ENCODE data around the gene DEGS2. TPM values are rescaled to one million over a fixed set of nuclear protein-coding genes. Genes with fewer than 3 reads are reported as not detected.

DEGS2 gene
- total RNA-seq, 4 donors from 2014 or later = 0.88 to 26.6 (median 1.5) TPM

- no peak for DNase-seq
- no peak overlapping the region for H3K4me3 ChIP-seq
- peak overlapping the region in 1 of 2 donors; percentile 23 for H3K27ac ChIP-seq
- peaks cover 0 to 9% of the 10 kb centered on the region in 2 donors for H3K4me1 ChIP-seq
- H3K9me3 ChIP-seq = no peaks in the 10 kb centered on the region
- no peaks in the 10 kb centered on the region for H3K36me3 ChIP-seq
- peaks cover 0 to 14% of the 10 kb centered on the region in 2 donors for H3K27me3 ChIP-seq
- intact Hi-C loops (cut with DNase I; ENCODE audit: low total_unique reads) = no loop called here
- TF ChIP-seq CTCF (IDR thresholded peaks at IDR 0.05) (no peak), POLR2A (IDR thresholded peaks at IDR 0.05) (no peak)
Measured at GRCh38 chr14:100155756-100156616, 3.5 kb downstream of the DEGS2 start.

GRCh38 chr14:100155049-100155621 is 4.3 kb downstream of the DEGS2 start:
- no peak for DNase-seq
- H3K27ac ChIP-seq = peak overlapping the region in 1 of 2 donors; percentile 23
- no peaks in the 10 kb centered on the region for H3K36me3 ChIP-seq
- H3K4me1 ChIP-seq = peaks cover 0 to 9% of the 10 kb centered on the region in 2 donors
- no peaks in the 10 kb centered on the region for H3K9me3 ChIP-seq
- no peak for TF ChIP-seq POLR2A (IDR thresholded peaks at IDR 0.05)
- TF ChIP-seq CTCF (IDR thresholded peaks at IDR 0.05) = peak in 2 of 4 experiments; percentile 10 to 24
- intact Hi-C loops (cut with DNase I; ENCODE audit: low total_unique reads) = no loop called here
- H3K4me3 ChIP-seq = no peak overlapping the region
- peaks cover 0 to 9% of the 10 kb centered on the region in 2 donors for H3K27me3 ChIP-seq

- Histone ChIP-seq H3K4me3 (no peak overlapping the region), H3K9me3 (no peaks in the 10 kb centered on the region), H3K27me3 (no peaks in the 10 kb centered on the region), H3K4me1 (no peaks in the 10 kb centered on the region), H3K27ac (no peak overlapping the region), H3K36me3 (no peaks in the 10 kb centered on the region)
- intact Hi-C loops (cut with DNase I; ENCODE audit: low total_unique reads) = no loop called here
- no peak for DNase-seq
- TF ChIP-seq CTCF (IDR thresholded peaks at IDR 0.05) = no peak
- no peak for TF ChIP-seq POLR2A (IDR thresholded peaks at IDR 0.05)
Measured at GRCh38 chr14:100153560-100153959, 5.9 kb downstream of the DEGS2 start.

- Histone ChIP-seq H3K9me3 (no peaks in the 10 kb centered on the region), H3K36me3 (no peaks in the 10 kb centered on the region), H3K27me3 (no peaks in the 10 kb centered on the region), H3K4me1 (no peaks in the 10 kb centered on the region), H3K4me3 (no peak overlapping the region), H3K27ac (no peak overlapping the region)
- TF ChIP-seq POLR2A (IDR thresholded peaks at IDR 0.05) = no peak
- TF ChIP-seq CTCF (IDR thresholded peaks at IDR 0.05) = no peak
- intact Hi-C loops (cut with DNase I; ENCODE audit: low total_unique reads) = no loop called here
- DNase-seq = no peak
Measured at GRCh38 chr14:100152091-100152490, 7.4 kb downstream of the DEGS2 start.

GRCh38 chr14:100150932-100151587 is 8.4 kb downstream of the DEGS2 start:
- Histone ChIP-seq H3K4me3 (no peak overlapping the region), H3K9me3 (no peaks in the 10 kb centered on the region), H3K36me3 (no peaks in the 10 kb centered on the region), H3K27me3 (no peaks in the 10 kb centered on the region), H3K4me1 (no peaks in the 10 kb centered on the region), H3K27ac (no peak overlapping the region)
- TF ChIP-seq POLR2A (IDR thresholded peaks at IDR 0.05) = no peak
- no peak for TF ChIP-seq CTCF (IDR thresholded peaks at IDR 0.05)
- intact Hi-C loops (cut with DNase I; ENCODE audit: low total_unique reads) = no loop called here
- no peak for DNase-seq
